ENCODE data around the gene NCOA7. TPM values are rescaled to one million over a fixed set of nuclear protein-coding genes. Genes with fewer than 3 reads are reported as not detected.

Gene NCOA7
- total RNA-seq, 1 experiment from 2014 or later, result 14.4 TPM

- Mint-ChIP-seq H3K27ac (no peak overlapping the region), H3K9me3 (no peaks in the 10 kb centered on the region), H3K4me3 (no peak overlapping the region), H3K4me1 (peaks cover 6% of the 10 kb centered on the region; the same call in 1 of the 2 replicates), H3K36me3 (peaks cover 6% of the 10 kb centered on the region; the same call in 1 of the 2 replicates), H3K27me3 (ENCODE audit: low read depth) (no peaks in the 10 kb centered on the region)
- ATAC-seq (no peak), DNase-seq (ENCODE audit: low spot score) (no peak)
- TF ChIP-seq STAT6 (CRISPR knock-in tag; conservative IDR thresholded peaks at IDR 0.05; ENCODE audit: low read depth), result no peak
- no peak for TF ChIP-seq ZNF232 (CRISPR knock-in tag; IDR thresholded peaks at IDR 0.05)
- no peak for TF ChIP-seq CTCF (IDR thresholded peaks at IDR 0.05)
- no peak for TF ChIP-seq HMGXB4 (CRISPR knock-in tag; IDR thresholded peaks at IDR 0.05)
- TF ChIP-seq E2F1 (CRISPR knock-in tag; IDR thresholded peaks at IDR 0.05), result no peak
- no peak for TF ChIP-seq IRF2 (CRISPR knock-in tag; IDR thresholded peaks at IDR 0.05; ENCODE audit: borderline replicate concordance, low read depth)
- no peak for TF ChIP-seq SMAD4 (CRISPR knock-in tag; IDR thresholded peaks at IDR 0.05)
- no peak for TF ChIP-seq ZBTB21 (CRISPR knock-in tag; IDR thresholded peaks at IDR 0.05; ENCODE audit: borderline replicate concordance)
- TF ChIP-seq ZBTB43 (CRISPR knock-in tag; IDR thresholded peaks at IDR 0.05), result no peak
- no peak for TF ChIP-seq USF2 (CRISPR knock-in tag; IDR thresholded peaks at IDR 0.05)
- no peak for TF ChIP-seq KAT7 (CRISPR knock-in tag; IDR thresholded peaks at IDR 0.05; ENCODE audit: borderline replicate concordance)
- CTCF ChIA-PET, result interaction anchor here (2.4 kb wide), 1 partner anchor 20 kb away, joined by 5 read pairs; no protein-coding TSS in a partner anchor
- POLR2A ChIA-PET, result interaction anchor here (0.7 kb wide), 1 partner anchor 68 kb away, joined by 3 read pairs; no protein-coding TSS in a partner anchor
Measured at GRCh38 chr6:125886021-125886420, 95.3 kb downstream of the NCOA7 start.

GRCh38 chr6:125886914-125887313 lies 96.2 kb downstream of the NCOA7 start:
- DNase-seq (ENCODE audit: low spot score), result no peak
- peaks cover 5% of the 10 kb centered on the region; the same call in 1 of the 2 replicates for H3K36me3 Mint-ChIP-seq
- H3K27me3 Mint-ChIP-seq (ENCODE audit: low read depth), result no peaks in the 10 kb centered on the region
- H3K9me3 Mint-ChIP-seq, result no peaks in the 10 kb centered on the region
- H3K4me3 Mint-ChIP-seq, result no peak overlapping the region
- ATAC-seq, result no peak
- POLR2A ChIA-PET, result no interaction called here
- CTCF ChIA-PET, result no interaction called here
- peaks cover 6% of the 10 kb centered on the region; the same call in 1 of the 2 replicates for H3K4me1 Mint-ChIP-seq
- no peak overlapping the region for H3K27ac Mint-ChIP-seq
- TF ChIP-seq ZBTB21 (CRISPR knock-in tag; IDR thresholded peaks at IDR 0.05; ENCODE audit: borderline replicate concordance) (no peak), ESRRA (CRISPR knock-in tag; IDR thresholded peaks at IDR 0.05; ENCODE audit: borderline replicate concordance) (no peak), CREB1 (CRISPR knock-in tag; IDR thresholded peaks at IDR 0.05) (no peak), FOXJ3 (CRISPR knock-in tag; IDR thresholded peaks at IDR 0.05; ENCODE audit: borderline replicate concordance) (no peak), NR3C1 (CRISPR knock-in tag; conservative IDR thresholded peaks at IDR 0.05; ENCODE audit: low read depth) (no peak), KAT7 (CRISPR knock-in tag; IDR thresholded peaks at IDR 0.05; ENCODE audit: borderline replicate concordance) (no peak), HMGXB4 (CRISPR knock-in tag; IDR thresholded peaks at IDR 0.05) (no peak), GTF2I (CRISPR knock-in tag; conservative IDR thresholded peaks at IDR 0.05) (no peak), SMAD4 (CRISPR knock-in tag; IDR thresholded peaks at IDR 0.05) (no peak), ZNF281 (CRISPR knock-in tag; IDR thresholded peaks at IDR 0.05) (no peak)
